HG03025 (cell line): ENCODE data around the gene KHSRP.

Experiments
- ATAC-seq: cut with Tn5 transposase; IDR thresholded peaks from one replicate; pipeline ENCODE4 v1.9.1; 2021; ENCODE audit warnings: mild to moderate bottlenecking, moderate library complexity; ENCODE audit not compliant: unreplicated experiment, low FRiP score

KHSRP gene

DNA sequence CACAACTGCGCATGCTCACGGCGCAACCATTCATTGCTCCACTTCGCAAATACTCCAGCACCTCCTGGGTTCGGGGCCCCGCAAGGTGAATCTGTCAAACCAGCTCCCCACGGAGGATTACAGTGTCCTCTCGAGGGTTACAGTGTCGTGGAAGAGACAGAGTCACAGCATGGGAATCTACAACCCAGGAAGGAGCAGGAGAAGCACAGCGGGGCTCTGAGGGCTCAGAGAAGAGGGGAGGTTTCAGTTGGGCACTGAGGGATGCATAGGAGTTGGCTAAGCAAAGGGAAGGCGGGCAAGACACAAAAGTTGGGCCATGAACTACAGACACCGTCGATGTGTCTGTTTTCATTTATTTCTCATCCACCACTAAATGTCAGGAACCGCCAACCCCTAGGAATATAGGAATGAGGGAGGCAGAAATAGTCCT lies 30.6 kb downstream of the KHSRP start:
- no peak for ATAC-seq

DNA sequence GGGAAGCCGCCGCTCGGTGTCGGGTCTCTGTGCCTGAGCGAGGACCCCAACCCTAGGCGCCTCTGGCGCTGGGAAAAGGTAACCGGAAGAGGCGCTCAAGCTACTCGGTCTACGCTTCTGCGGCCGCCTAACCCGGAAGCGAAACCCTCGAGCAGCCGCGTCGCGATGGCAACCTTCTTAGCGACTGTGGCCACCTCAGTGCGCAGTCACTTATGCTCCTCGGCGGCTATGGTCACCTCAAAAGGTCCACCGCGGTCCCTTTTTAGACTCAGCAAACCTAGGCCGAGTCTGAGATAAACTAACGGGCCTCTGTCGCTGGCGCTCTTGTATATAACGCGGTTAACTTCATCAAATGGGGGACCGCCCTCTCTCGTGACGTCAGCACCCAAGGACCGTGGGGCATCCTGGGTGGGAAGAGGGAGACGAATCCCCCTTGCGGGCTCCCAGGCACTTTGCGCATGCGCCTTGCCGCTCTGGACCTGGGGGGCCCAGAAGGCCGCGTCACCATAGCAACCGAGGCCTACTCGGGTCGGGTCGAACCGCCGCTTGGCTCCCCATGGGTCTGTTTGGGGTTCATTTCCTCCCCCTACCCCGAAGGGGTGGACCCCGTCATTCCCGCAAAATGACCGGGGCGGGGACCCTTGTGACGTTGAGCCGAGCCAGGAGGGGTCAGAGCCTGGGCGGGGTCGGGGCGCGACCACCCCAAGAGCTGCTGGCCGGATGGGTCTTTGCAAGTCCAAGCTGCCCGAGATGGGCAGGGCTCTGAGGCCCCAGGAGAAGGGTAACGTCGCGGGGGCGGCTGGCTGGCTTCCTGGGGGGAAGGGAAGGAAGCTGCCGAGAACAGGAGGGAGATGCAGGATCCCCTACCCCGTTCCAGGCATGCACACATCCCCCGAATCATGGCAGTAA lies 31.3 kb downstream of the KHSRP start, which contains the start of gene GTF2F1:
Gene GTF2F1, minus strand, starts transcription at position 91 of the 909 bp plus-strand sequence. CDS start 169 bp downstream, outside the sequence.
- peak; percentile 70 for ATAC-seq

DNA sequence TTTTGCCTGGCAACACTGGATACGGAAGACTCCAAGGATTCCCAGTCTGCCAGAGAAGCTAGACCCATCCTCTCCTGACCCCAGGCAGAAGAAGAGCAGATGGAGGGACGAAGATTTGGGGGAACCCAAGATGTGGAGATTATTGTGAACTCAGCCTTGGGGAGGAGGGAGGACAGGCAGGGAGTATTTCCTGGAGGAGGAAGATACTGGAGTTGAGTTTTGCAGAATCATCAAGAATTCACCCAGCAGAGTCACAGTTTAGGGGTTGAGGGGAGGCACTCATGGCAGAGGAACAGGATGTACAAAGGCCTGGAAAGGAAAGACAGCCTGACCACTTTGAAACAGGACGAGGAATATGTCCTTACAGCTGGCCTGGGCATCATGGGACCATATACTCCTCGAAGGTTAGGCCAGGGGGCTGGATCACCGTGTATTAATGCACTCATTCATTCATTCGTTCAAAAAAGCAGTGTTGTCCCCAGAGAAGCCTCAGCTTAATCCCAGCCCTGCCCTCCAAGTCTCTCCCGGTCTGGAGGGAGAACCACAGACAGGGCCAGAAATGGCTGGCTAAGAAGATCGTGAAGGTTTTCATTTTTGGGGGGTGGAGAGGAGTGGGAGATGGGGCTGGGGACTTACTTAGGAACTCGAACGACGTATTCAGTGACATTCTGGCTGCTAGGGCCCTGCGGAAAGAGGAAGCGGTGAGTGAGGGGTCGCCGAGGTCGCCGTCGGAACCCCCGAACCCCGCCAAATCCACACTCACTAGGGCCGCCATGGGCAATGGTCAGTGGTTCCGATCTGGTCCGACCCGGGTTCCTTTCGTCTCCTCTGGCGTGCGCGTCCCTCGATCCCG lies 32.2 kb downstream of the KHSRP start:
- ATAC-seq = no peak

DNA sequence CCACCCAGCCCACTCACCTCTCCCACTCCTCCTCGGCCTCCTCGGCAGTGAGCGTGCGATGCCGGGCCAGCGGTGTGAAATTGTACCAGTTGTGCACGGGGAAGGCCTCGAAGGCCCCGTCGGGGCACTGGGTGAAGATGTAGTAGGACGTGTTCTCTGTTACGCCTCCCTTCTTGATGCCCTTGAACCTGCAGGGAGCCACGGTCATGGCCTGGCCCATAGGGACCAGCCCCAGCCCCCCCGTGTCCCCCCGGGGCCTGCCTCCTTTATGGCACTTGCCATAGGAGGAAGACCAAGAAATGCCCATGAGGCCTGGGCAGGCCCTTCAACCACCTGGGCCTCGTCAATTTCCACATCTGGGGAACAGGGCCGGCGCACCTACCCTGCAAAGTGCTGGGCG lies 37.2 kb downstream of the KHSRP start:
- no peak for ATAC-seq

DNA sequence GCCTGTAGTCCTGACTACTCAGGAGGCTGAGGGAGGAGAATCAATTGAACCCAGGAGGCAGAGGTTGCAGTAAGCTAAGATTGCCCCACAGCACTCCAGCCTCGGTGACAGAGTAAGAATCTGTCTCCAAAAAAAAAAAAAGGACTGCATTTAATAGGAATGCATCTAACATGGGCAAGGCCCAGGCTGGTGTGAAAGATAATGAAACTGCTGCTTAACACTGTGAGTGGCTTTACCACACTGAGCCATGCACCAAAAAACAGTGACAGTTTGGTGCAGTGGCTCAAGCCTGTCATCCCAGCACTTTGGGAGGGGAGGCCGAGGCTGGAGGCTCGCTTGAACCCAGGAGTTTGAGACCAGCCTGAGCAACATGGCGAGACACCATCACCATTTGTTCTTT lies 40.2 kb downstream of the KHSRP start:
- ATAC-seq = no peak

DNA sequence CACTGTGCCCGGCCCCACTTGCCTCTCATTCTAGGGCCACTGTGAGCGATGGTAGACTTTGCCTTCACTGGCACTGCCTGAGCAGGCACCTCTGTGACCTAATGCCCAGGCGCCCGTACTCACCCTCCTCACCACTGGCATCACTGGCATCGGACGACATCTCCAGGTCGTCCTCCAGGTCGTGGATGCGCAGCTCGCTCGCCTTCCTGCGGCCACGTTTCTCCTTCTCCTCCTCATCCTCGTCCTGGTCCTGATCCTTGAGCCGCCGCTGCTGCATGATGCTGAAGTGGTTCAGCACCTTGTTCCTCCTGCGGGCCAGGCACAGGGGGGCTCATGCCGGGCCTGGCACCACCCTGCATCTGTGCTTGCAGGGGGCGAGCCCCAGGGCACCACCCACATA lies 41.4 kb downstream of the KHSRP start:
- ATAC-seq = no peak

DNA sequence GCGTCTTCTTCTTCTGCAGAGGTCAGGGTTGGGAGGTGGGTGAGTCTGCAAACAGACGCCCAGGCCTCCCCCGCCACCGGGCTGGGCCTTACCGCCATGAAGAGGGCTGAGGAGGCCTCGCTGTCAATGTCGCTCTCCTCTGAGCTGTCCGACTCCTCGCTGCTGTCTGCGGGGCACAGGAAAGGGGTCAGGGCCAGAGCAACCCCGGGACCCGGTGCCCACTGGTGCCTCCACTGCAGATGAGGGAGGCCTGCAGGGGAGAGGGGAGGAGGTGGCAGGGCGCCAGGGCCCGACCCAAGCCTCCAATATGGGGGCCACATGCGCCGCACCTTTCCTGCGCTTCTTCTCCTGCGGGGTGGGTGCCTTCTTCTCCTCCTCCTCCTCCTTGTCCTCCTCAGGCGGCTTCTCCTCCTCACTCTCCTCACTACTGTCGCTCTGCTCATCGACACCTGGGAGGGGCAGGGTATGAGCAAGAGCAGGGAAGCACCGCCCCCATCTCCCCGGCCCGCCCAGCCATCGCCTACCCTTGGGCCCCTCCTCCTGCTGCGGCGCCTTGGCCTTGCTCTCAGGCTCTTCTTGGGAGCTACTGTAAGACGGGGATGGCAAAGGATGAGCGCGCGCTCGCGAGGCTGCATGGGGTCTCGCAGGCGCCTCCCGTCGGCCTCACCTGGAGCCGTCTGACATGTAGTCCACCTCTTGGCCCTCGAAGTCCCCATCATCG lies 43.4 kb downstream of the KHSRP start:
- ATAC-seq = no peak

DNA sequence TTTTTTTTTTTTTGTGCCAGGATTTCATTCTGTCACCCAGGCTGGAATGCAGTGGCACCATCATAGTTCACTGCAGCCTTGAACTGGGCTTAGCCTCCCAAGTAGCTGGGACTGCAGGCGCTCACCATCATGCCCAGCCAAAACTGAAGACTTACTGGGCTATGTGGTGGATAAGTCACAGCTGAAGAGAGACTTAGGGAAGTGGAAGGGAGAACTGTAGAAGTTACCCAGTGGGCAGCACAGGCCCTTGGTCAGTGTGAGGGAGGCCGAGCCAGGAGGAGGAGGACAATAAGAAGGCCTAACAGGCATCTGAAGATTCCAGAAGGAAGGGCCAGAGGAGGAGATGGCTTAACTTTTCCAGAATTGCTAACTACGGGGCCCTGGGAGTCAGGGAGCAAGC lies 44.9 kb downstream of the KHSRP start:
- no peak for ATAC-seq

DNA sequence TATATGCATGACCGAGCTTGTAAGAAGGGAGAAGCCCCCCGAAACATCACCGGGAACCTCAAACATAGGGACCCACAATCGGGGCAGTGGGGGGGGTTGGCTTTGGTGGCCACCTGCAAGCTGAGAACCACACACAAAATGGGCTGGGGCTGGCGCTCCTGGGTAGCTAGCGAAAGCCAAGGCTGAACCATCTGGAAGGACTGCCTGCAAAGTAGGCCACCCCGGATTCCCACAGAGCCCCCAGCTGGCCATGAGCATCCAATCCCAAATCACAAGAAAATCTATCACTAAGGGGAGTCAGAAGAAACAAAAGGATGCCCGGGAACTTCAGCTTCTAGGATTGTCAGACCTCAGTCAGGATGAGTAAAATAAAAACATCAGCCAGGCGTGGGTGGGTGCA lies 46.1 kb downstream of the KHSRP start:
- ATAC-seq = no peak

DNA sequence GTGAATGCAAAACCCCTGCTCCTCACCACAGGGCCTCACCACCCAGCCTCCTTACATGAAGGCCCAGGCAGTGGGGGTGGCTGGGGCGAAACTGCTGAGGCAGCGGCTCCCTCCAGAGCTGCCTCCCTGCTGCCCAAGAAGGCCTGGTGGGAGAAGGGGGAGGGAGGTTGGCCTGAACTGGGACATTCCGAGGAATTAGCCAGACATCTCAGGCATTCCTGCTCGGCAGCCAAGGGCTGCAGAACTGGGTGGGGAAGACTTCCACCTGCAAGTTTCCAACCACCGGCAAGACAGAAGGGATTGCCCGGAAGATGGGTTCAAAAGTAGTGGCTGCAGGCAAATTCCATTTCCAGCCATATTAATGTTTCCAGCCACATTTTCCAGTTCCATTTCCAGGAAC lies 46.6 kb downstream of the KHSRP start:
- no peak for ATAC-seq

DNA sequence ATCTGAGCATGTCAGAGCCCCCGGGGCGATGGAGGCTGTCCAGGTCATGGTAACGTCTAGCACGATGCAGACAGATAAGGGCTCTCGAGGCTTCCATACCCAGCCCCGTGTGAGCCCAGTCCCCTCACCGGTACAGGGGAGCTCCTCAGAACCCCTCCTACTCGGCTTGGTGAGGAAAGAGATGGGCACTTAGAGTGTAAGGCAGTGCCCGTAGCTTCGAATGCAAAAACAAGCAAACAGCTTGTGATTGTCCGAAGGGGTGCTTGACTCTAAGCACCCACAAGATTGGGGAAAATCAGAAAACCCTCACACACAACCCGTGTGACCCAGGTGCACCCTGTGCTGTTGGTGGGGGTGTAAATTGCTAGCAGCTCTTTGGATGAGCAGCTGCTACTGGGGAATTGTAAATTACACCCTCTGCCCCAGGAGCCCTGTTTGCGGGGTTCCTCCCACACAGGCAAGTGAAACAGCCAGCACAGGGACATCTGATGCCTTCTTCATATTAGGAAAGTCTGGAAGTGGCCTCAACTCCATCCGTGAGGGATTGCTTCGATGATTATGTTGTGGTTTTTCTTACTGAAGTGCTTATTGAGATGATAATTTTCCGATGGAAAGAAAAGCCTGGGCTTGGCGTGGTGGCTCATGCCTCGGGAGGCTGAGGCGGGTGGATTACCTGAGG lies 48.0 kb downstream of the KHSRP start:
- ATAC-seq = no peak

DNA sequence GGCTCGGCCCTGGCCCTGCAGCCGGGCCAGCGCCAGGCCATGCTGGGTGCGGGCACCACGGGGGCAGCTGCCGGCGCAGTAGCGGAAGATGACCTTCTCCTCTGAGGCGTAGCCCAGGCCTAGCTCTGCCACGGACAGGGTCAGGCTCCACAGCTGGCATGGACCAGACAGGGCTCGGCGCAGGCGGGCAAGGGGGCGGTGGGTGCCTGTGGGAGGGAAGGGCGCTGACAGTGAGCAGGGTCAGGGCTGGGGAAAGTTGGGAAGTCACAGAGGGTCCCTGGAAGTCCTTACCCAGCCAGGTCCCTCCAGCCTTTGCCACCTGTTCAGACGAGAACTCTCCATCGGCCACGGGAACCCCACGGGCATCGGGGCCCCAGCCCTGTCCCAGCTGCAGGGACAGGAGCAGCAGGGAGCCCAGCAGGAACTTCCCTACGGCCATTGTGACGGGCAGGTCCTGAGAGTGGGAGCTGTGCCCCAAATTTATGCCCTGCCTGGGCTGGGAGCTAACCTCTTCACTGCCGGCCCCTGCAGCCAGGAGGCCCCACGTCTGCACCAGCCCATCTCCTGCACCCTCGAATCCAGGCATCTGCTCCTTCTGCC lies 49.1 kb downstream of the KHSRP start, which contains the start of gene PSPN:
Gene PSPN, minus strand, starts transcription at position 523 of the 600 bp plus-strand sequence. Its CDS starts 84 bp downstream, at position 439.
- no peak for ATAC-seq

DNA sequence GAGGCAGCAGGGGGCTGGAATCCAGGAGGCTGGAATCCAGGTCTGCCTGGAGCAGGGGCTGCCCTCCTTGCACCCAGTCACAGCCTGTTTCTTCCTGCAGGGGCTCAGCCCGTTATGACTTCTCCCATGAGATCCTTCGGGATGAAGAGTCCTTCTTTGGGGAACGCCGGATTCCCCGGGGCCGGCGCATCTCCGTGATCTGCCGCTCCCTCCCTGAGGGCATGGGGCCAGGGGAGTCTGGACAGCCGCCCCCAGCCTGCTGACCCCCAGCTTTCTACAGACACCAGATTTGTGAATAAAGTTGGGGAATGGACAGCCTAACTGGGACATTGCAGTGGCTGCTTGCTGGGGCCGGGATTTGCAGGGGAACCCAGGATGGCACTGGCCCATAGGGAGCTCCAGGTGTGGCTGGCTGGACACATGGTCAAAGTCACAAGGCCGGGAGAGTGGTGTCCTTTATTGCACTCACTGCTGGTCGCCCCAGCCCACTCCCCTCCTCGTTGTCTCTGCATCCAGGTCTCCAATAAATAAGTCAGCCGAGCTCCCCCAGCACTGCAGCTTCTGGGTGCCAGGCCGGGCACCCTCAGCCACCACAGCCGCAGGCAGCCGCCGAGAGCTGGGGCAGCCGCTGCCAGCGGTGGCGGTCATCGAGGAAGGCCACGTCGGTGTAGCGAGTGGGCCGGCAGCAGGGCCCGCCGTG lies 49.8 kb downstream of the KHSRP start:
- ATAC-seq = no peak

DNA sequence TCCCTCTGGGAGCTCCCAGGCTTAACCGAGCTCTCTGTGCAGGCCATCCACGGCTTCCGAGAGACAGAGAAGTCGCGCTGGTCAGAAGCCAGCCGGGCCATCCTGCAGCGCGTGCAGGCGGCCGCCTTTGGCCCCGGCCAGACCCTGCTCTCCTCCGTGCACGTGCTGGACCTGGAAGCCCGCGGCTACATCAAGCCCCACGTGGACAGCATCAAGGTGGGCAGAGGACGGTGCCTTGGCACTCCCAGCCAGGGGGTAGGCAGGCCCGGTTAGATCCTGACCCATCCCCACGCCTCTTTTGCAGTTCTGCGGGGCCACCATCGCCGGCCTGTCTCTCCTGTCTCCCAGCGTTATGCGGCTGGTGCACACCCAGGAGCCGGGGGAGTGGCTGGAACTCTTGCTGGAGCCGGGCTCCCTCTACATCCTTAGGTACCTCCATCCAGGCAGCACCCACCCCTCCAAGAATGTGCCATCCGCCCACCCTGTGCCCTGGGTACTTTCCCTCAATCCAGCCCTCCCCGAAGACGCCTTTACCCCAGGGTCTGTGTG lies 50.4 kb downstream of the KHSRP start:
- no peak for ATAC-seq

DNA sequence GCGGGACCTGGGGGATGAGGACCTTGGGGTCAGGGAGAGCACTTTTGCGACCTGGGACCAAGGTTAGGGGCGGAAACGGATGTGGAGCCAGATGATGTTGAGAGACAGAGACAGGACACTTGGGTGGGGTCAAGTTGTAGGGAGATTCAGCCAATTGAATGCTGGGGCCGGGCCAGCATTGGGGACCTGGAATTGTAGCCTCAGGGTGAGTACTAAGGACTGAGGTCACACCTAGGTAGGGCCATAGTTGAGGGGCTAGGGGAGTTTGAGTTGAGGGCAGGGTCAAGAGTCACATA lies 50.9 kb downstream of the KHSRP start:
- ATAC-seq = no peak

DNA sequence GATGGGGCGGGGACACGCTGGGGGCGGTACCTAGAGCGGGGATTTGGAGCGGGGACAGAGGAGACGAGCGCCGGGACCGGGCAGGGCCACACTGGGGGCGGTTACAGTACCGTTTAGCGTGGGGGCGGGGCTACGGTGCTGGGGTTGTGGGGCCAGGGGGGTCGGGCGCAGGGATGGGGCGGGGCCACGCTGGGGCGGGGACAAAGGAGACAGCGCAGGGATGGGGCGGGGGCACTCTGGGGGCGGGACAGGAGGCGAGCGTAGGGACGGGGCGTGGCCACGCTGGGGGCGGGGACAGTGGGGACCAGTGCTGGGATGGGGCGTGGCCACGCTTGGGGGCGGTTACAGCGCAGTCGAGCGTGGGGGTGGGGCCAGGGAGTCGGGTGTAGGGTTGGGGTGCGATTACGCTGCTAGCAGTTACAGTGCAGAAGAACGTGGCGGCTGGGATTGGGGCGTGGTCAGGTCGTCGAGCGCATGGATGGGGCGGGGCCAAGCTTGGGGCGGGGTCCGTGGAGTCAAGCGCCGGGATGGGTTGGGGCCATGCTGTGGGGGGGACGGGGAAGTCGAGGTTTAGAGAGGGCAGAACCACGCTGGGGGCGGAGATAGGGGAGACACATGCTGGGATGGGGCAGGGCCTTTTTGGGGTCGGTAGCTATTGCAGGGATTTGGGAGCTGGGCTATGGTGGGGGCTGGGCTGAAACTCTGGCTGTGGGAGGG lies 51.4 kb downstream of the KHSRP start:
- peak; percentile 25 for ATAC-seq

DNA sequence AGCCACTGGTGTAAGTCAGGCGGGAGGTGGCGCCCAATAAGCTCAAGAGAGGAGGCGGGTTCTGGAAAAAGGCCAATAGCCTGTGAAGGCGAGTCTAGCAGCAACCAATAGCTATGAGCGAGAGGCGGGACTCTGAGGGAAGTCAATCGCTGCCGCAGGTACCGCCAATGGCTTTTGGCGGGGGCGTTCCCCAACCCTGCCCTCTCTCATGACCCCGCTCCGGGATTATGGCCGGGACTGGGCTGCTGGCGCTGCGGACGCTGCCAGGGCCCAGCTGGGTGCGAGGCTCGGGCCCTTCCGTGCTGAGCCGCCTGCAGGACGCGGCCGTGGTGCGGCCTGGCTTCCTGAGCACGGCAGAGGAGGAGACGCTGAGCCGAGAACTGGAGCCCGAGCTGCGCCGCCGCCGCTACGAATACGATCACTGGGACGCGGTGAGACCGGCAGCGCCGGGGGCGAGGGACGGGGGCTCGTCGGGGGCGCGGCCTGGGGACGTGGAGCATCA lies 52.0 kb downstream of the KHSRP start, which contains the start of gene ALKBH7:
Gene ALKBH7, plus strand, starts transcription at position 201 of the 502 bp plus-strand sequence. Its CDS starts 27 bp downstream, at position 228.
- ATAC-seq = peak; percentile 74

DNA sequence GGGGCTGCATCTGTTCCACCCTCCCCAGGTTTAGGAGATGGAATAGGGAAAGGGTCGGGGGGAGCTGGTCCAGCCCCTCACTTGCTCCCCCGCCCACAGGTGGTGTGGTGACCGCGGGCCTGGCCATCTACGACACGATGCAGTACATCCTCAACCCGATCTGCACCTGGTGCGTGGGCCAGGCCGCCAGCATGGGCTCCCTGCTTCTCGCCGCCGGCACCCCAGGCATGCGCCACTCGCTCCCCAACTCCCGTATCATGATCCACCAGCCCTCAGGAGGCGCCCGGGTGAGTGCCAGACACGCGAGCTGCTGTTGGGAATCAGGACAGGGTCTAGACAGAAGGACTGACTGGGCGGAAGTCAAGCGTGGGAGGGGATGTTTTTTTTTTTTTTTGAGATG lies 60.3 kb downstream of the KHSRP start:
- no peak for ATAC-seq
